GM18517 (cell line): ENCODE measurements around the gene CAMKK1.
"Not testable (repeated sequence)": the region's sequence is repeated elsewhere in the genome, so short reads cannot be mapped to it uniquely, and the experiment has no call there.

Source experiments
- ATAC-seq: cut with Tn5 transposase; IDR thresholded peaks from one replicate; pipeline ENCODE4 v1.9.1; 2021; ENCODE audit warnings: mild to moderate bottlenecking, moderate library complexity; ENCODE audit not compliant: unreplicated experiment

CAMKK1 gene

GRCh38 chr17:3880983-3881382, 11.9 kb downstream of the CAMKK1 start:
- no peak for ATAC-seq

GRCh38 chr17:3879591-3880417, 13.0 kb downstream of the CAMKK1 start:
- ATAC-seq: no peak

GRCh38 chr17:3879186-3879585, 13.7 kb downstream of the CAMKK1 start:
- no peak for ATAC-seq

DNA sequence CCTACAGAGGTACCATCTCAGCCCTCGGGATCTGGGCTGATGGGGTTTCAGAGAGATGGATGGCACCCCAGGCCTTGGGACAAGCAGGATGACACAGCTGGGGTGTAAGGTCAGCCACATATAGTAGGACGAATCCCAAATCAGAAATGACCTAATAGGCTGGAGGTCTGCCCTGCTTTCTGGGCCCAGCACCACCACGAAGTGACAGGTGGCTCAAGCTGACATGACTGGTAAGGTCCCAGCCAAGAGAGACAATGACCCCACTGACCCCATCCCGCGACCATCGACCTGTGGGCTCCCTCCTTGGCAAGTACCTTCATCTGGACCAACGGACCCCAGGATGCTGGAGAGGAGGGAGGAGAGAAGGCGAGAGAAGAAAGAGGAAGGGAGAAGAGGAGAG, 15.6 kb downstream of the CAMKK1 start:
- no peak for ATAC-seq

- no peak for ATAC-seq
Measured at GRCh38 chr17:3875317-3875716, 17.5 kb downstream of the CAMKK1 start.

DNA sequence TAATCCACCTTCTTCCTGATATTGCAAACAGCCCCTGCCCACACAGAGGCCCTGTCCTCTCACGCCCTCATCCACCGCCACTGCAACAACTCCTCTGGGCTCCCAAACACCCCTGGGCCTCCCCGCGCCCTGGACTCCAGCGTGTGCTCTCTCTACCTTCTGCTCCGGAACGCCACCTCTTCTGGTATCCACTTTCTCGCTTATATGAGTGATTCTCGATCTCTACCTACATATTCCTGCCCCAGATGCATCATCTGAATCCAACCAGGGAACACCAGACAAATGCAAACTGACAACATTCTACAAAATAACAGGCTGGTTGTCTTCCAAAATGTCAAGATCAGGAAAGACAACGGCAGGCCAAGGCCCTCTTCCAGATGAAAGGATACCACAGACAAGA, 19.0 kb downstream of the CAMKK1 start:
- no peak for ATAC-seq

DNA sequence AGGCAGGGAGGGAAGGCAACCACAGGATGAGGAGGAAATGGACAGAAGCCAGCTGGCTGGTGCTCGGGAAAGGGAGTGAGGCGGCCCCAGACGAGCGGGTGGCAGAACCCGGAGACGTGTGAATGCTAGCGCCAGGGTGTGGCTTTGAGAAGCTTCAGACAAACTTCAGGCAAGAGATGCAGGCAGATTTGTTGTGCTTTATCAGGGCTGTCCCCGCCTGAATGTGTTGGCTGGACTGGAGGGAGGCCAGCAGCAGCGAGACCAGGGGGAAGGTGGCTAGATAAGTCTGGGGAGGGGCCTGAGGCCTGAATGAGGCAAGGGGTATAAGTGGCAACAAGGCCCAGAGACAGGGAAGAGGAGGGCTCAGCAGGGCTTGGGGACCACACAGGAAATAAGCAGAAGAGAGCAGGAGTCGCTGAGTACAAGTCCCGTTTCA, 22.0 kb downstream of the CAMKK1 start:
- no peak for ATAC-seq

- ATAC-seq: no peak
Measured at GRCh38 chr17:3867606-3868005, 25.2 kb downstream of the CAMKK1 start.

- no peak for ATAC-seq
Measured at GRCh38 chr17:3867106-3867505, 25.7 kb downstream of the CAMKK1 start.

DNA sequence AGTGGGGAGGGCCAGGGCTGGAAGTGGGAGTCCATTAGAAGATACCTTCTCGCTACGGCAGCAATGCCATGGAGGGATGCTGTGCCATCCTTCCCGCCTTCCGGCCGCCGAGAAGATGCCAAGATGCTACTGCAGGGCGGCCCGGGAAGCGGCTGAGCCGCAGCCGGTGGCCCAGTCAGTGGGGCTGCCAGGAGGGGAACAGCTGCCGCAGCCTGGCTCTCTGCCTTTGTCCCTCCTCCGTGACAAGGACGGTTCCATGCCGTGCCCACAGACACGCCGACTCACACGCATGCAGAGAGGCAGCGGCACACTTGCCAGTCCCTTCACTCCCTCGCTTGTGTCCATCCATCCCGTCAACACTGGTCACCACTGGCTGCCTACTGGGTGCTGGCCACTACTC, 26.6 kb downstream of the CAMKK1 start:
- no peak for ATAC-seq

DNA sequence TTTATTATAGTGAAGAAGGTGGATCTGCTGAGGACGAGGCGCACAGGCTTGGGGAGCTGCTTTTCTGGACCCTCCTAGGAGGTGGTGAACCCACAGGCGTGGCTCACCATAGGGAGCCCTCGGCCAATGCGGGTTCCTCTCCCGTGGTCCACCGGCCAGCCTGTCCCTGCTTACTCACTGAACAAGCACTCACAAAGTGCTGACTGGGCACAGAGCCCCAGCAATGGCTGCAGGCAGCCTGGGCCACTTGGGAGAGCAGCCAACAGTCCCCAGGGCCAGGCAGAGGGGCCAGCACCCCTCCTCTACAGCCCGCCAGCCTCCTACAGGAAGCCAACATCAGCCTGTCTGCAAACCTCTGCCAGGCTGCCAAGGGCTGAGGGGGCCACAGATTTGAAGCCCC, 27.7 kb downstream of the CAMKK1 start:
- no peak for ATAC-seq

GRCh38 chr17:3864534-3864933, 28.3 kb downstream of the CAMKK1 start:
- no peak for ATAC-seq

DNA sequence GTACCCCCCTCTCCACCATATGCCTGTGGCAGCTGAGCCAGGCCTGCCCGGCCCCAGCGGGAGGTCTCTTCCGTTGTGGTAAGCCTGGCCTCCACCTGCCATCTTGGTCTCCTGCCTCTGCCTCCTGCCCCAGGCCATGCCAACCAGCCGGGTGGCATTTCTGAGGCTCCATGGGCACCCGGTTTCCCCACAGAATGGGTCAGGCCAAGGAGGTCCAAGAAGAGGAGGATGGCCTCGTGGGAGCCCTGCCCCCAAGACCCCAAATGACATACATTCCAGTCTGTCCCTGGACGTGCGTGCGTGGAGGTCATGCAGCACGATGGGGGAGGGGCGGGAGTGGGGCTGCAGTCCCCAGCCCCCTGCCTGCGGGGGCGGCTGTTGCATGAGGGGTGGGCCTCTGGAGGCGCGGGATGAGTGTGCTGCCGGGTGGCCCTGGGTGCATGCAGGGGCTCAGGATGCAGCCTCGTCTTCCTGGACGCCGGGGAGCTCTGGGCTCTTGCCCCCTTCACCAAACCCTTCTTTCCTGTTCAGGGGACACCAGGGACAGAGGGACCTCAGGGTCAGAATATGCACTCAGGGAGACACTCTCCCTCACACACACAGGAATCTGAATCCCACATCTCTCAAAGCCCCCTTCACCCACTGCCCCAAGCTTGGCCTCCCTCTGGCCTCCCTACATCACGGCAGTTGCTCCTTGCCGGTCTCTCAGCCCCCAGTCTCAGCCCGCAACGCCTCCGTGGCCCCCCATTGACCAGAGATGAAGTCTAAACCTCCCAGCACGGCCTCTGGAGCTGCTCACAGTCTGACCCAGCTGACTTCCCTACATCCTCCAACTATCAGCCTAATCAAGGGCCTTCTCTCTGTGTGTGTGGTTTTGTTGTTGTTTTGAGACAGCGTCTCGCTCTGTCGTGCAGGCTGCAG, 30.8 kb downstream of the CAMKK1 start:
- no peak for ATAC-seq

DNA sequence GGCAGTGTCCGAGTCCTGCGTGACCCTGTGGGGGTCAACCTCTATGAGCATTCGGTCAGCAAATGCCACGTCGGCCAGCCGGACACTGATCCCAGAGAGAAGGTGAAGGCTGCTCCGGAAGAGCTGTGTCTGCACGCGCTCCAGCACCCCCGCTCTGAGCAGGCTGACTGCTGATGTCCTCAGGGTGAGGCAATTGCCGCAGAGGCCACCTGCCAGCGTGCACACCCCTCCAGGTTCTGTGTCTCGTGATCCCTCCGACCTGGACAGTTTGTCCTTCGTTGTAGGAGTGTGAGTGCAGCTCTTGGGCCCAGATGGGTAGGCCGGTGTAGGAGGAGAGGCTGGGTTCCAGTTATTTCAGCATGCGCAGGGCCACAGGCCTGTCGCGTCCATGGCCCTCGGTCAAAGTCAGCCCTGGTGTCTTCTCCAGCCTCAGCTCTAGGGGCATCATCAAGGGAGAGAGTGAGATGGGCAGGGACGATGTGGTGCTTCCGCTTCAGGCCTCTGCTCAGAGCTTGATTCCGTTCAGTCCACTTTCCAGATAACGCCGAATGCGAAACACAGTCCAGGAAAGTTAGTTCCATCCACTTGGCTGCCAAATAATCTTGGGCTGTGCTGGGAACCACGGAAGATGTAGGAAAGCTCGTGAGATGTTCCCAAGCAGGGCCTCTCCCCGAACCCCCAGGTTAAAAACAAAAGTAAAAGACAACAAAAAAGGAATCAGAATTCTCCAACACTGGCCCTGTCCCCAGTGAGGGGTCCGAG, 31.7 kb downstream of the CAMKK1 start:
- ATAC-seq: no peak

GRCh38 chr17:3859940-3860339, 32.9 kb downstream of the CAMKK1 start:
- ATAC-seq: no peak

DNA sequence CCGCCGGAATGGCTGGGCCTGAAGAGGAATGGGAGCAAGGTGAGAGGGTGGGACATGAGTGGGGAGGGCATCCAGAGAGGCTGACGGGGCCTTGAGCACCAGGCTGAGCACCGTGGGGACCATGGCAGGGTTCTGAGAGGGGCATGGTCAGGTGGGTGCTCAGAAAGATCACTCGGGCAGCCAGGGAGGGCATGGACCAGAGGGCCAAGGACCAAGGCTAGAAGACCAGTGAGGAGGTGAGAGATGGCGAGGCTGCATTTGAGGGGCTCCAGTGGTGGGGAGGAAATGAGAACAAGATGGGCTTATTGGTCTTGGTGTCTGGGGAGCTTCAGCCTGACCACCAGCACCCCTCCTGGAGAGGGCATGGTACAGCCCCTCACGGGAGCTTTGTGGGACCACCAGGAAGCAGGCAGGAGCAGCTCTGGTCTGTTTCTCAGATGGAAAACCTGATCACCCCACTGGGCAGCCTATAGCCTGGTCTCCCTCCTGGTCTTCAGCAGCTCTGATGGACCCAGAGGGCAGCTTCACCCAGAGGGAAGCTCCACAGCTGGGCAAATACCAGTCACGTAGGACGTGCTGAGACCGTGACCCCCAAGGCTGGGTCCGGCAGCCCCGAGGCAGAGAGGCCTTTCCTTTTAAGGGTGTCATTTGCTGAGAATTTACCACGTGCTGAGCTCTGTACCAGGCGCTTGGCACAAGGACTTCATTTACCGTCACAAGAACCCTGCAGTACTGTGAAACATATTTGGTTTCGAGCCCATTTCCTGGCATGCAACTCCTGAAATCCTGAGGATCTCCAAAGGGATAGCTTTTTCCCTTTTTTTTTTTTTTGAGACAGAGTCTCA, 35.4 kb downstream of the CAMKK1 start:
- ATAC-seq: no peak

- ATAC-seq: not testable (repeated sequence)
Measured at GRCh38 chr17:3854204-3854603, 38.6 kb downstream of the CAMKK1 start.

- ATAC-seq: no peak
Measured at GRCh38 chr17:3852561-3852960, 40.3 kb downstream of the CAMKK1 start.

GRCh38 chr17:3851461-3852100, 41.3 kb downstream of the CAMKK1 start:
- no peak for ATAC-seq
